Esophagus squamous epithelium (tissue), 5 donors: Measurements from ENCODE around the gene ATP8B1. TPM values are rescaled to one million over a fixed set of nuclear protein-coding genes. Genes with fewer than 3 reads are reported as not detected.

ENCODE experiments used
- DNase-seq: peaks from one replicate; lab custom pipeline; 2025; lab: John Stamatoyannopoulos, UW
- H3K27ac ChIP-seq, 4 donors: fragments of 200-600 bp; sonication (generic); one replicate each; pipeline ENCODE4 v1.5.1; 2016 to 2019; ENCODE audit warnings: mild to moderate bottlenecking in 1 of 4
- H3K27me3 ChIP-seq, 4 donors: fragments of 200-600 bp; sonication (generic); 1 replicate in 3 of 4; 2 replicates in 1 of 4; pipeline versions ENCODE4 v1.5.1 to v1.6.0; 2017 to 2021; ENCODE audit warnings: antibody characterized with exemption in 1 of 4
- H3K36me3 ChIP-seq, 3 donors: fragments of 200-600 bp; sonication (generic); one replicate each; pipeline ENCODE4 v1.5.1; 2016 to 2019
- H3K4me1 ChIP-seq, 3 donors: fragments of 200-600 bp; sonication (generic); one replicate each; pipeline ENCODE4 v1.5.1; 2017 to 2019
- H3K4me3 ChIP-seq, 4 donors: fragments of 200-600 bp; sonication (generic); 1 replicate in 3 of 4; 2 replicates in 1 of 4; pipeline ENCODE4 v1.5.1; 2016 to 2019; ENCODE audit warnings: mild to moderate bottlenecking in 2 of 4, moderate library complexity in 1 of 4
- H3K9me3 ChIP-seq, 3 donors: fragments of 200-600 bp; sonication (generic); one replicate each; pipeline ENCODE4 v1.5.1; 2016 to 2019
- CTCF ChIP-seq, 6 experiments: fragments of 450-650 bp in 4 of 6; fragments of 200-600 bp in 2 of 6; sonication (generic) in 2 of 6; IDR thresholded peaks; one replicate each; pipeline ENCODE4 v1.5.1; 2016 to 2019; ENCODE audit warnings: antibody characterized with exemption in 6 of 6, mild to moderate bottlenecking in 4 of 6, moderate library complexity in 4 of 6
- POLR2A ChIP-seq, 4 donors: fragments of 450-650 bp; IDR thresholded peaks; one replicate each; pipeline ENCODE4 v1.6.1; 2017; ENCODE audit warnings: antibody characterized with exemption in 4 of 4, mild to moderate bottlenecking in 4 of 4, moderate library complexity in 3 of 4
- WGBS, 2 donors: methylation state at CpG; one replicate each; pipeline ENCODE4 v1.1.5; 2018; 5-methylcytosine and 5-hydroxymethylcytosine counted together
- intact Hi-C: fragments of 100-400 bp; cut with DNase I; formaldehyde crosslinking; loops from one replicate; pipeline ENCODE4 v1.15.0; 2022
- total RNA-seq, 4 donors: library from RNA; depleted of rRNA; stranded (reverse); fragments of >200 nt; gene quantifications; one replicate each; pipeline ENCODE4 v1.1.0, GENCODE V29; 2016
- donor health status: DM: yes; HTN: yes; CAD: no.

The ATP8B1 gene
- total RNA-seq, 4 donors from 2014 or later: 20.2 to 39.1 (median 35.6) TPM

GRCh38 chr18:57748770-57749603, 54.1 kb downstream of the ATP8B1 start:
- peak overlapping the region in 3 of 4 donors; percentile 20 to 67 (median 67) for H3K27ac ChIP-seq
- no peak overlapping the region for H3K4me3 ChIP-seq
- H3K27me3 ChIP-seq: no peaks in the 10 kb centered on the region
- intact Hi-C loops: no loop called here
- H3K36me3 ChIP-seq: peaks cover 0 to 6% (median 0%) of the 10 kb centered on the region in 3 donors
- TF ChIP-seq POLR2A (IDR thresholded peaks at IDR 0.05) (no peak), CTCF (IDR thresholded peaks at IDR 0.05) (no peak)
- H3K9me3 ChIP-seq: no peaks in the 10 kb centered on the region
- no peak for DNase-seq
- H3K4me1 ChIP-seq: peaks cover 28 to 63% (median 47%) of the 10 kb centered on the region in 3 donors
- WGBS, 2 donors: 50 to 84% methylated on average over 1 of the region's 1 CpG

GRCh38 chr18:57747809-57748680, 55.1 kb downstream of the ATP8B1 start:
- no peaks in the 10 kb centered on the region for H3K9me3 ChIP-seq
- intact Hi-C loops: no loop called here
- peak overlapping the region; percentile 40 to 67 (median 65) for H3K27ac ChIP-seq
- H3K4me1 ChIP-seq: peaks cover 33 to 72% (median 55%) of the 10 kb centered on the region in 3 donors
- no peak for DNase-seq
- no peaks in the 10 kb centered on the region for H3K27me3 ChIP-seq
- TF ChIP-seq POLR2A (IDR thresholded peaks at IDR 0.05) (no peak), CTCF (IDR thresholded peaks at IDR 0.05) (no peak)
- 45 to 59% methylated on average over 5 of the region's 5 CpGs for WGBS, 2 donors
- peaks cover 0 to 6% (median 0%) of the 10 kb centered on the region in 3 donors for H3K36me3 ChIP-seq
- H3K4me3 ChIP-seq: no peak overlapping the region

GRCh38 chr18:57744211-57744694, 58.9 kb downstream of the ATP8B1 start:
- TF ChIP-seq CTCF (IDR thresholded peaks at IDR 0.05): no peak
- no peak for TF ChIP-seq POLR2A (IDR thresholded peaks at IDR 0.05)
- intact Hi-C loops: no loop called here
- Histone ChIP-seq H3K9me3 (peaks cover 0 to 6% (median 5%) of the 10 kb centered on the region in 3 donors), H3K4me3 (no peak overlapping the region), H3K27ac (peak overlapping the region; percentile 59 to 73 (median 72)), H3K27me3 (no peaks in the 10 kb centered on the region), H3K4me1 (peaks cover 26 to 70% (median 44%) of the 10 kb centered on the region in 3 donors), H3K36me3 (peaks cover 0 to 7% (median 0%) of the 10 kb centered on the region in 3 donors)
- 26 to 44% methylated on average over 5 of the region's 5 CpGs for WGBS, 2 donors
- DNase-seq: no peak

GRCh38 chr18:57743008-57743407, 60.1 kb downstream of the ATP8B1 start:
- H3K4me3 ChIP-seq: no peak overlapping the region
- peaks cover 0 to 7% (median 0%) of the 10 kb centered on the region in 3 donors for H3K36me3 ChIP-seq
- DNase-seq: no peak
- no peaks in the 10 kb centered on the region for H3K27me3 ChIP-seq
- WGBS, 2 donors: 50 to 83% methylated on average over 1 to 3 of the region's 3 CpGs
- intact Hi-C loops: no loop called here
- peak overlapping the region; percentile 59 to 73 (median 72) for H3K27ac ChIP-seq
- H3K4me1 ChIP-seq: peaks cover 16 to 69% (median 39%) of the 10 kb centered on the region in 3 donors
- peaks cover 0 to 6% (median 5%) of the 10 kb centered on the region in 3 donors for H3K9me3 ChIP-seq
- no peak for TF ChIP-seq CTCF (IDR thresholded peaks at IDR 0.05)
- no peak for TF ChIP-seq POLR2A (IDR thresholded peaks at IDR 0.05)
